GM10266 (cell line): Measurements from ENCODE around the gene HMCES.

Experiments
- DNase-seq: peaks from one replicate; pipeline ENCODE4 v3.0.0; 2012; ENCODE audit errors: extremely low spot score
- CTCF ChIP-seq: IDR thresholded peaks from 2 replicates; pipeline ENCODE4 v1.5.1; 2012; ENCODE audit warnings: mild to moderate bottlenecking, low read depth; ENCODE audit not compliant: control insufficient read depth, insufficient read depth; ENCODE audit errors: missing control alignments

The HMCES gene

GRCh38 chr3:129278439-129278965 lies at the start of gene HMCES:
Gene HMCES (plus strand): TSS chr3:129278870. CDS start chr3:129279733, 863 bp downstream.
- peak; percentile 90 for DNase-seq
- no peak for TF ChIP-seq CTCF

- no peak for DNase-seq
- TF ChIP-seq CTCF, result no peak
Observed at GRCh38 chr3:129228891-129229585, 49.6 kb upstream of the HMCES start.

- DNase-seq, result no peak
- TF ChIP-seq CTCF, result no peak
Observed at GRCh38 chr3:129230311-129231019, 48.2 kb upstream of the HMCES start.

- TF ChIP-seq CTCF, result no peak
- DNase-seq, result no peak
Observed at GRCh38 chr3:129231331-129232119, 47.1 kb upstream of the HMCES start.

- TF ChIP-seq CTCF, result no peak
- DNase-seq, result peak; percentile 54
Observed at GRCh38 chr3:129233538-129233937, 45.1 kb upstream of the HMCES start.

DNA sequence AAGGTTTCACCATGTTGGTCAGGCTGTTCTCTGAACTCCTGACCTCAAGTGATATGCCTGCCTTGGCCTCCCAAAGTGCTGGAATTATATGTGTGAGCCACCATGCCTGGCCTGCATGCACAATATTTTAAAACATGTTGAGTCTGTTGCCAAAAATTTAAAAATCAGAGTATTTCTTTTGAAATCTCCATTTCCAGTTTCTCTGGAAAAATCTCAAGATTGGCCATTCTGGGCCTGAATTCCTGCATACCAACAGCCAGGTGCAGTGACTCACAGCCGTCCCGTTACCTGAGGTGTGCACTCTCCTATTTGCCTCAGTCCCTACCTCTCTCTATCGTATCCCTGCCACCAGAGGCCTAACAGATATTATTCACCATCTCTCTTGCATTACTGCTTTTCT lies 44.2 kb upstream of the HMCES start:
- no peak for DNase-seq
- TF ChIP-seq CTCF, result no peak

DNA sequence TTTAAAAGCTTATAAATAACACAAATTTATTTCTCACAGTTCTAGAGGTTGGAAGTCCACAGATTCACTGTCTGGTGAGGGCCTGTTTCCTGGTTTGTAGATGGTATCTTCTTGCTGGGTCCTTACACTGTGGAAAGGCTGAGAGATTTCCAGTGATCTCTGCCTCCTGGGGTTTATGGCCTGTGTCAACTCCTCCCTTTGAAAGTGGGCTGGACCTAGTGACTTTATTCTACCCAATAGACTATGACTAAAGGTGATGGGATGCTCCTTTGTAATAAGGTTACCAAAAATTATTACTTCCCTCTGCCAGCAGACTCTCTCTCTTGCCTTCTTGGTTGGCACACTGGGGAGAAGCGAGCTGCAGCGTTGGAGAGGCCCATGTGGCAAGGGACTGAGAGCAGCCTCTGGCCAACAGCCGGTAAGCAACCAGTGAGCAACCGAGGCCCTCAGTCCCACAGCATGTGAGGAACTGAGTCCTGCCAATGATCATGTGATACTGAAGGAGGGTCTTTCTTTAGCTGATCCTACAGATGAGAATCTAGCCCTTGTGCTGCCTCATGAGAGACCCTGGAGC lies 43.2 kb upstream of the HMCES start:
- no peak for DNase-seq
- TF ChIP-seq CTCF, result no peak
